HL-60 (cell line): ENCODE measurements around the gene SELENOT.
A peak's percentile ranks its signal among the peaks of the same experiment; 100 is the strongest.

Experiments used
- POLR2AphosphoS5 ChIP-seq: IDR thresholded peaks from 2 replicates; pipeline ENCODE4 v1.6.1; 2012; ENCODE audit warnings: low read depth
- TF ChIP-seq, protein P1 (sequence below): IDR thresholded peaks from one replicate; pipeline ENCODE4 v1.5.1; 2011; ENCODE audit warnings: low read length, control low read depth, inconsistent platforms; ENCODE audit not compliant: insufficient read depth
- TF ChIP-seq, protein P2 (sequence below): IDR thresholded peaks from 2 replicates; pipeline ENCODE4 v1.6.1; 2012; ENCODE audit warnings: low read depth; ENCODE audit not compliant: insufficient replicate concordance

DNA sequence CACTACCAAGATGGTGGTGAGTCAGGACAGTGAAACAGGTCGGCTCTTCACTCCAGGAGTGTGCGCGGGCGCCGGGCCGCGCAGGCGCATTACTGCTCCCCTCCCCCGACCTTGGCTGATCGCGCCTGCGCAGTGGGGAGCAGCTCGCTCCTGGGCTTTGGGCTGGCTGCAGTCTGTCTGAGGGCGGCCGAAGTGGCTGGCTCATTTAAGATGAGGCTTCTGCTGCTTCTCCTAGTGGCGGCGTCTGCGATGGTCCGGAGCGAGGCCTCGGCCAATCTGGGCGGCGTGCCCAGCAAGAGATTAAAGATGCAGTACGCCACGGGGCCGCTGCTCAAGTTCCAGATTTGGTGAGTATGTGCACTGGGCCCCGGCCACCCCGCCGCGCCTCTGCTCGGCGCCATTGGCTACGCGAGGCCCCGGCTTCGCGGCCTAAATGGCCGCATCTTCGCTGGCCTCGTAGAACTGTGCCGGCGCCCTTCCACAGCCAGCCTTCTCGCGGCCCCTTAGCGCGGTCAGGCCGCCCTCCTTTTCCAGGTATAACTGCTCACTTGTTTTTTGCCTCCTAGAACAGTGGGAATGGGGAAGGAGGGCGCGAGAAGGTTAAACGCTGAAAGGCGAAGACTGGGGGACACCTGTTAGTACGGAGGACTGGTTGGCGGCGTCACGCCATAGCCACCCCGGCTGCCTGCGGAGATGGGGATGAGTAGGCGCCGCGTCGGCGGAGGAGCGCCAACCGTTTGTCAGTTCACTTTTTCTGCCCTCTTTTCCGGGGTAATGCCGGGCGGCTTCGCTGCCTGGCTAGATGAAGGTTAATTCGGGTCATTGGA is at the start of gene SELENOT:
- TF ChIP-seq, protein P1, sequence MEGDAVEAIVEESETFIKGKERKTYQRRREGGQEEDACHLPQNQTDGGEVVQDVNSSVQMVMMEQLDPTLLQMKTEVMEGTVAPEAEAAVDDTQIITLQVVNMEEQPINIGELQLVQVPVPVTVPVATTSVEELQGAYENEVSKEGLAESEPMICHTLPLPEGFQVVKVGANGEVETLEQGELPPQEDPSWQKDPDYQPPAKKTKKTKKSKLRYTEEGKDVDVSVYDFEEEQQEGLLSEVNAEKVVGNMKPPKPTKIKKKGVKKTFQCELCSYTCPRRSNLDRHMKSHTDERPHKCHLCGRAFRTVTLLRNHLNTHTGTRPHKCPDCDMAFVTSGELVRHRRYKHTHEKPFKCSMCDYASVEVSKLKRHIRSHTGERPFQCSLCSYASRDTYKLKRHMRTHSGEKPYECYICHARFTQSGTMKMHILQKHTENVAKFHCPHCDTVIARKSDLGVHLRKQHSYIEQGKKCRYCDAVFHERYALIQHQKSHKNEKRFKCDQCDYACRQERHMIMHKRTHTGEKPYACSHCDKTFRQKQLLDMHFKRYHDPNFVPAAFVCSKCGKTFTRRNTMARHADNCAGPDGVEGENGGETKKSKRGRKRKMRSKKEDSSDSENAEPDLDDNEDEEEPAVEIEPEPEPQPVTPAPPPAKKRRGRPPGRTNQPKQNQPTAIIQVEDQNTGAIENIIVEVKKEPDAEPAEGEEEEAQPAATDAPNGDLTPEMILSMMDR, result no peak
- TF ChIP-seq, protein P2, sequence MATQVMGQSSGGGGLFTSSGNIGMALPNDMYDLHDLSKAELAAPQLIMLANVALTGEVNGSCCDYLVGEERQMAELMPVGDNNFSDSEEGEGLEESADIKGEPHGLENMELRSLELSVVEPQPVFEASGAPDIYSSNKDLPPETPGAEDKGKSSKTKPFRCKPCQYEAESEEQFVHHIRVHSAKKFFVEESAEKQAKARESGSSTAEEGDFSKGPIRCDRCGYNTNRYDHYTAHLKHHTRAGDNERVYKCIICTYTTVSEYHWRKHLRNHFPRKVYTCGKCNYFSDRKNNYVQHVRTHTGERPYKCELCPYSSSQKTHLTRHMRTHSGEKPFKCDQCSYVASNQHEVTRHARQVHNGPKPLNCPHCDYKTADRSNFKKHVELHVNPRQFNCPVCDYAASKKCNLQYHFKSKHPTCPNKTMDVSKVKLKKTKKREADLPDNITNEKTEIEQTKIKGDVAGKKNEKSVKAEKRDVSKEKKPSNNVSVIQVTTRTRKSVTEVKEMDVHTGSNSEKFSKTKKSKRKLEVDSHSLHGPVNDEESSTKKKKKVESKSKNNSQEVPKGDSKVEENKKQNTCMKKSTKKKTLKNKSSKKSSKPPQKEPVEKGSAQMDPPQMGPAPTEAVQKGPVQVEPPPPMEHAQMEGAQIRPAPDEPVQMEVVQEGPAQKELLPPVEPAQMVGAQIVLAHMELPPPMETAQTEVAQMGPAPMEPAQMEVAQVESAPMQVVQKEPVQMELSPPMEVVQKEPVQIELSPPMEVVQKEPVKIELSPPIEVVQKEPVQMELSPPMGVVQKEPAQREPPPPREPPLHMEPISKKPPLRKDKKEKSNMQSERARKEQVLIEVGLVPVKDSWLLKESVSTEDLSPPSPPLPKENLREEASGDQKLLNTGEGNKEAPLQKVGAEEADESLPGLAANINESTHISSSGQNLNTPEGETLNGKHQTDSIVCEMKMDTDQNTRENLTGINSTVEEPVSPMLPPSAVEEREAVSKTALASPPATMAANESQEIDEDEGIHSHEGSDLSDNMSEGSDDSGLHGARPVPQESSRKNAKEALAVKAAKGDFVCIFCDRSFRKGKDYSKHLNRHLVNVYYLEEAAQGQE, result peak; percentile 72
- peak; percentile 95 for TF ChIP-seq POLR2AphosphoS5
